Fibroblast of lung (primary cell): ENCODE results near the gene IDE.

Experiments
- CTCF ChIP-seq, 2 donors: IDR thresholded peaks in 1 of 2; conservative IDR thresholded peaks in 1 of 2; 1 replicate in 1 of 2; 2 replicates in 1 of 2; pipeline ENCODE4 v1.5.1; 2011 to 2012; ENCODE audit warnings: low read length in 2 of 2, control low read depth in 1 of 2, inconsistent platforms in 1 of 2, low read depth in 1 of 2, mild to moderate bottlenecking in 1 of 2
- EZH2 ChIP-seq: IDR thresholded peaks from 2 replicates; pipeline ENCODE4 v1.5.1; 2012; ENCODE audit warnings: low read length, control low read depth, mild to moderate bottlenecking; ENCODE audit errors: missing control alignments

- no peak for TF ChIP-seq EZH2
- TF ChIP-seq CTCF (conservative IDR thresholded peaks at IDR 0.05 in 1 of 2, IDR thresholded peaks at IDR 0.05 in 1 of 2; ENCODE audit: low read depth in 1 of 2, low read length in 2 of 2) = no peak
These were observed 65.0 kb downstream of the IDE start for GRCh38 chr10:92508866-92509265.
